H9 (cell line): ENCODE measurements around the gene TBC1D9. TPM values are rescaled to one million over a fixed set of nuclear protein-coding genes. Genes with fewer than 3 reads are reported as not detected.

Source experiments
- DNase-seq: peaks from one replicate; pipeline ENCODE4 v3.0.0-alpha.2; 2017
- H2AFZ ChIP-seq: one replicate; pipeline ENCODE4 v1.6.1; 2013; ENCODE audit warnings: mild to moderate bottlenecking, low read length, control low read depth, moderate library complexity
- H2AK5ac ChIP-seq: 2 replicates; pipeline ENCODE4 v1.6.1; 2013; ENCODE audit warnings: low read length, control low read depth, mixed read lengths; ENCODE audit not compliant: insufficient read length
- H2BK120ac ChIP-seq: one replicate; pipeline ENCODE4 v1.6.1; 2013; ENCODE audit warnings: low read depth, mild to moderate bottlenecking, low read length, control low read depth, inconsistent platforms; ENCODE audit not compliant: poor library complexity, severe bottlenecking
- H2BK12ac ChIP-seq: 2 replicates; pipeline ENCODE4 v1.6.1; 2013; ENCODE audit warnings: low read length, control low read depth, mixed read lengths, low read depth; ENCODE audit not compliant: insufficient read length
- H2BK15ac ChIP-seq: 2 replicates; pipeline ENCODE4 v1.6.1; 2013; ENCODE audit warnings: low read depth, low read length, control low read depth
- H2BK20ac ChIP-seq: one replicate; pipeline ENCODE4 v1.6.1; 2013; ENCODE audit warnings: low read depth, mild to moderate bottlenecking, low read length, control low read depth, inconsistent platforms; ENCODE audit not compliant: poor library complexity, severe bottlenecking
- H2BK5ac ChIP-seq: 2 replicates; pipeline ENCODE4 v1.6.1; 2013; ENCODE audit warnings: low read length, control low read depth, mixed read lengths; ENCODE audit not compliant: insufficient read length
- H3K14ac ChIP-seq: 2 replicates; pipeline ENCODE4 v1.6.1; 2013; ENCODE audit warnings: low read length, control low read depth; ENCODE audit not compliant: insufficient read depth
- H3K18ac ChIP-seq: 2 replicates; pipeline ENCODE4 v1.6.1; 2013; ENCODE audit warnings: low read depth, mild to moderate bottlenecking, mixed read lengths, low read length, control low read depth; ENCODE audit not compliant: insufficient read length
- H3K23ac ChIP-seq: 2 replicates; pipeline ENCODE4 v1.6.1; 2013; ENCODE audit warnings: low read length, control low read depth, mixed read lengths, low read depth; ENCODE audit not compliant: insufficient read length
- H3K23me2 ChIP-seq: 2 replicates; pipeline ENCODE4 v1.6.1; 2013; ENCODE audit warnings: low read depth, mild to moderate bottlenecking, mixed read lengths, low read length, control low read depth; ENCODE audit not compliant: insufficient read length, poor library complexity, severe bottlenecking
- H3K27ac ChIP-seq: 2 replicates; pipeline ENCODE4 v1.5.1; 2013; ENCODE audit warnings: low read length, control low read depth, mixed read lengths, low read depth; ENCODE audit not compliant: insufficient read length
- H3K27me3 ChIP-seq: 2 replicates; pipeline ENCODE4 v1.6.1; 2013; ENCODE audit warnings: low read length, control low read depth, inconsistent platforms; ENCODE audit not compliant: insufficient read depth
- H3K4ac ChIP-seq: 2 replicates; pipeline ENCODE4 v1.6.1; 2013; ENCODE audit warnings: low read depth, mild to moderate bottlenecking, control low read depth, inconsistent platforms, low read length, moderate library complexity
- H3K4me1 ChIP-seq: 2 replicates; pipeline ENCODE4 v1.6.1; 2013; ENCODE audit warnings: low read length, control low read depth, inconsistent platforms; ENCODE audit not compliant: insufficient read depth
- H3K4me2 ChIP-seq: 2 replicates; pipeline ENCODE4 v1.6.1; 2013; ENCODE audit warnings: low read length, control low read depth, mixed read lengths; ENCODE audit not compliant: insufficient read length, insufficient read depth
- H3K56ac ChIP-seq: 2 replicates; pipeline ENCODE4 v1.6.1; 2013; ENCODE audit warnings: low read depth, mild to moderate bottlenecking, mixed read lengths, low read length, control low read depth; ENCODE audit not compliant: insufficient read length
- H3K79me1 ChIP-seq: 2 replicates; pipeline ENCODE4 v1.6.1; 2013; ENCODE audit warnings: low read depth, mild to moderate bottlenecking, moderate library complexity, low read length, control low read depth, inconsistent platforms; ENCODE audit not compliant: insufficient read depth, poor library complexity, severe bottlenecking
- H3K79me2 ChIP-seq: 2 replicates; pipeline ENCODE4 v1.6.1; 2013; ENCODE audit warnings: low read length, control low read depth, inconsistent platforms; ENCODE audit not compliant: insufficient read depth
- H3K9ac ChIP-seq: 2 replicates; pipeline ENCODE4 v1.6.1; 2013; ENCODE audit warnings: low read length, control low read depth, mixed read lengths; ENCODE audit not compliant: insufficient read length; ENCODE audit errors: extremely low read depth
- H3K9me3 ChIP-seq: one replicate; pipeline ENCODE4 v1.6.1; 2013; ENCODE audit warnings: low read depth, low read length, inconsistent platforms; ENCODE audit not compliant: control insufficient read depth
- H3T11ph ChIP-seq: one replicate; pipeline ENCODE4 v1.6.1; 2013; ENCODE audit warnings: mild to moderate bottlenecking, low read length, control low read depth, inconsistent platforms
- H4K20me1 ChIP-seq: one replicate; pipeline ENCODE4 v1.6.1; 2013; ENCODE audit not compliant: control insufficient read depth, insufficient read length, insufficient read depth
- H4K5ac ChIP-seq: 2 replicates; pipeline ENCODE4 v1.6.1; 2013; ENCODE audit warnings: low read depth, mild to moderate bottlenecking, mixed read lengths, low read length, control low read depth; ENCODE audit not compliant: insufficient read length
- H4K8ac ChIP-seq: replicated peaks from 2 replicates; pipeline ENCODE4 v1.6.1; 2013; ENCODE audit warnings: low read length, control low read depth, mixed read lengths, low read depth; ENCODE audit not compliant: insufficient read length
- H4K91ac ChIP-seq: 2 replicates; pipeline ENCODE4 v1.6.1; 2013; ENCODE audit warnings: low read depth, mild to moderate bottlenecking, moderate library complexity, mixed read lengths, low read length, control low read depth; ENCODE audit not compliant: insufficient read length
- H3K27ac Mint-ChIP-seq, 3 experiments: 2 replicates in 2 of 3; 3 replicates in 1 of 3; pipeline ENCODE4 v1.8.0; 2020 to 2021; ENCODE audit warnings: mixed read lengths in 3 of 3, mild to moderate bottlenecking in 1 of 3, moderate library complexity in 1 of 3
- H3K27me3 Mint-ChIP-seq: 2 replicates; pipeline ENCODE4 v1.8.0; 2021; ENCODE audit warnings: low read depth, mild to moderate bottlenecking, moderate library complexity, mixed read lengths
- H3K36me3 Mint-ChIP-seq, 3 experiments: 2 replicates in 2 of 3; 3 replicates in 1 of 3; pipeline ENCODE4 v1.8.0; 2020 to 2021; ENCODE audit warnings: low read depth in 3 of 3, mixed read lengths in 3 of 3; ENCODE audit not compliant: insufficient read depth in 1 of 3
- H3K4me1 Mint-ChIP-seq, 2 experiments: 2 replicates each; pipeline ENCODE4 v1.8.0; 2020; ENCODE audit warnings: mixed read lengths in 2 of 2
- H3K4me3 Mint-ChIP-seq, 2 experiments: 2 replicates in 1 of 2; 3 replicates in 1 of 2; pipeline ENCODE4 v1.8.0; 2020 to 2021; ENCODE audit warnings: mild to moderate bottlenecking in 2 of 2, mixed read lengths in 2 of 2, moderate library complexity in 1 of 2
- H3K9me3 Mint-ChIP-seq, 2 experiments: 2 replicates in 1 of 2; 3 replicates in 1 of 2; pipeline ENCODE4 v1.8.0; 2020; ENCODE audit warnings: mild to moderate bottlenecking in 2 of 2, mixed read lengths in 2 of 2, moderate library complexity in 1 of 2
- WGBS: extraction: QIAGEN DNeasy Blood & Tissue Kit; methylation state at CpG from one replicate; pipeline ENCODE4 v1.1.7; 2013; ENCODE audit warnings: missing lambda C conversion rate, low lambda C conversion rate, mixed read lengths; ENCODE audit not compliant: insufficient read length; ENCODE audit errors: extremely low coverage; 5-methylcytosine and 5-hydroxymethylcytosine counted together
- total RNA-seq: library from RNA; stranded (reverse); gene quantifications from 2 replicates; pipeline ENCODE4 v1.2.1, GENCODE V29; 2021
- TF ChIP-seq, protein P1 (sequence below): fragments of 200-600 bp; sonication (generic); conservative IDR thresholded peaks from 3 replicates; pipeline ENCODE4 v1.8.0; 2021; ENCODE audit warnings: antibody characterized with exemption, mild to moderate bottlenecking

The TBC1D9 gene
- total RNA-seq, 1 experiment from 2014 or later: 0.63 TPM

DNA sequence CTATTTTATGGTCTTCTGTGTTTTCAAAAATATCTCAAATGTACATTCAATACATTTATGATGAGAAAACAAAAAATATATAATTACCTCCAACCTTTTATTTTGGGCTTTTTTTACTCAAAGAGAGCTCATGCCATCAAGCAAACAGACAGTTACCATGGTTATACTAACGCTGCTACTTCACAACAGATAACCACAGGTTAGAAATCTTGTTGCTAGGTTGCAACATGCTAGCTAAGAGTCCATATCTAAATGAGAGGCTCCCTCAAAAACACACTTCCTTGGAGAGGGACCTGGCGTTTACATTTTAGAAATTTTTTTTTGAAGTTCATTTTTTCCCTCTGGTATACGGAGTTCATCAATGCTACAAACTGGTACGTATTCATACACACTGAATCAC lies 44.3 kb downstream of the TBC1D9 start:
- TF ChIP-seq, protein P1, sequence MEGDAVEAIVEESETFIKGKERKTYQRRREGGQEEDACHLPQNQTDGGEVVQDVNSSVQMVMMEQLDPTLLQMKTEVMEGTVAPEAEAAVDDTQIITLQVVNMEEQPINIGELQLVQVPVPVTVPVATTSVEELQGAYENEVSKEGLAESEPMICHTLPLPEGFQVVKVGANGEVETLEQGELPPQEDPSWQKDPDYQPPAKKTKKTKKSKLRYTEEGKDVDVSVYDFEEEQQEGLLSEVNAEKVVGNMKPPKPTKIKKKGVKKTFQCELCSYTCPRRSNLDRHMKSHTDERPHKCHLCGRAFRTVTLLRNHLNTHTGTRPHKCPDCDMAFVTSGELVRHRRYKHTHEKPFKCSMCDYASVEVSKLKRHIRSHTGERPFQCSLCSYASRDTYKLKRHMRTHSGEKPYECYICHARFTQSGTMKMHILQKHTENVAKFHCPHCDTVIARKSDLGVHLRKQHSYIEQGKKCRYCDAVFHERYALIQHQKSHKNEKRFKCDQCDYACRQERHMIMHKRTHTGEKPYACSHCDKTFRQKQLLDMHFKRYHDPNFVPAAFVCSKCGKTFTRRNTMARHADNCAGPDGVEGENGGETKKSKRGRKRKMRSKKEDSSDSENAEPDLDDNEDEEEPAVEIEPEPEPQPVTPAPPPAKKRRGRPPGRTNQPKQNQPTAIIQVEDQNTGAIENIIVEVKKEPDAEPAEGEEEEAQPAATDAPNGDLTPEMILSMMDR: no peak
- no peak overlapping the region for H3T11ph ChIP-seq
- no peak overlapping the region for H4K8ac ChIP-seq
- H3K4me1 ChIP-seq: no peaks in the 10 kb centered on the region; the same call in 1 of the 2 replicates
- H3K79me1 ChIP-seq: no peaks in the 10 kb centered on the region
- no peaks in the 10 kb centered on the region for H3K79me2 ChIP-seq
- H3K4me1 Mint-ChIP-seq: peaks cover 9 to 12% of the 10 kb centered on the region in 2 experiments; a peak in 3 of 4 replicates
- H2AFZ ChIP-seq: no peak overlapping the region
- H3K4me3 Mint-ChIP-seq: no peak overlapping the region
- WGBS: no CpG with 5 or more reads among the region's 4 CpGs
- H2BK120ac ChIP-seq: no peak overlapping the region
- no peak overlapping the region for H2AK5ac ChIP-seq
- H3K27ac ChIP-seq: no peak overlapping the region
- no peak overlapping the region for H3K56ac ChIP-seq
- no peak overlapping the region for H3K9ac ChIP-seq
- H4K91ac ChIP-seq: no peak overlapping the region
- H2BK12ac ChIP-seq: no peak overlapping the region
- no peak overlapping the region for H2BK20ac ChIP-seq
- H4K5ac ChIP-seq: no peak overlapping the region
- H3K36me3 Mint-ChIP-seq: peaks cover 0 to 7% (median 5%) of the 10 kb centered on the region in 3 experiments; a peak in 5 of 7 replicates
- no peak overlapping the region for H3K4me2 ChIP-seq
- H2BK5ac ChIP-seq: no peak overlapping the region
- H3K9me3 ChIP-seq: no peaks in the 10 kb centered on the region
- no peak overlapping the region for H3K18ac ChIP-seq
- no peak overlapping the region for H3K23ac ChIP-seq
- H3K27me3 ChIP-seq: no peaks in the 10 kb centered on the region
- H4K20me1 ChIP-seq: no peaks in the 10 kb centered on the region
- H3K27me3 Mint-ChIP-seq: no peaks in the 10 kb centered on the region; the same call in 1 of the 2 replicates
- H3K27ac Mint-ChIP-seq: no peak overlapping the region
- peaks cover 7 to 18% of the 10 kb centered on the region in 2 experiments; a peak in 4 of 5 replicates for H3K9me3 Mint-ChIP-seq
- H2BK15ac ChIP-seq: no peak overlapping the region
- no peak overlapping the region for H3K4ac ChIP-seq
- H3K14ac ChIP-seq: no peak overlapping the region
- H3K23me2 ChIP-seq: no peaks in the 10 kb centered on the region
- no peak for DNase-seq
